Transverse colon (tissue), 4 donors: ENCODE results near the gene PALM.

Experiments
- CTCF ChIP-seq, 5 experiments: fragments of 200-600 bp in 3 of 5; fragments of 450-650 bp in 2 of 5; sonication (generic) in 3 of 5; IDR thresholded peaks; 1 replicate in 2 of 5; 2 replicates in 3 of 5; pipeline ENCODE4 v1.5.1; 2016 to 2017; ENCODE audit warnings: antibody characterized with exemption in 5 of 5, inconsistent platforms in 3 of 5, mild to moderate bottlenecking in 2 of 5, moderate library complexity in 1 of 5
- POLR2AphosphoS5 ChIP-seq, 3 donors: sonication (generic); formaldehyde crosslinking; IDR thresholded peaks; one replicate each; pipeline ENCODE4 v1.6.1; 2016; ENCODE audit warnings: antibody characterized with exemption in 3 of 3

DNA sequence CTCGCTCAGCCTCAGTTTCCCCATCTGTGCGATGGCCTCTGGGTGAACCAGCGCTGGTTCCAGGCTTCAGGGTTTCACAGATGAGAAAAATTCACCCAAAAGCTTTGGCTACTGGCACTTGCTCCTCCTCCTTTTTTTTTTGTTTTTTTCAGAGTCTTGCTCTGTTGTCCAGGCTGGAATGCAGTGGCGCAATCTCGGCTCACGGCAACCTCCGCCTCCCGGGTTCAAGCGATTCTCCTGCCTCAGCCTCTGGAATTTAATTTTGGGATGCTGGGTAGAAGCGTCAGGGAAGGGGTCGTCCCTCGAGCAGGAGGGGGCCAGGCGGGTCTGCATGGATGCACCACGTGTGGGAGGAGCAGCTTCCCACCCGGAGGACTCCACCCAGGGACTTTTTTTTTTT lies 20.5 kb upstream of the PALM start:
- TF ChIP-seq CTCF (IDR thresholded peaks at IDR 0.05) (no peak), POLR2AphosphoS5 (IDR thresholded peaks at IDR 0.05) (no peak)
